Activated CD8-positive, alpha-beta memory T cell treated with anti-CD3 and anti-CD28 coated beads, Interleukin-2, amount 10 ng/mL, durations not matched to agents 7 days and 5 days (primary cell): Measurements from ENCODE around the gene RHBDD1. TPM values are rescaled to one million over a fixed set of nuclear protein-coding genes. Genes with fewer than 3 reads are reported as not detected.

Experiments
- ATAC-seq: fragments of 150-1000 bp; cut with Tn5 transposase; one replicate; pipeline ENCODE4 v1.10.0; 2021; ENCODE audit warnings: moderate library complexity
- CTCF ChIA-PET: fragments of 350-600 bp; sonication (Branson Sonifier 250); formaldehyde crosslinking; loops from one replicate; lab custom pipeline; 2021; ENCODE audit warnings: antibody characterized with exemption; lab: Charles Lee
- DNase-seq: peaks from one replicate; pipeline ENCODE4 v3.0.0-alpha.2; 2020
- H3K27ac Mint-ChIP-seq: one replicate; pipeline ENCODE4 v1.8.0; 2021; ENCODE audit warnings: mild to moderate bottlenecking, mixed read lengths
- H3K27me3 Mint-ChIP-seq: one replicate; pipeline ENCODE4 v1.8.0; 2021; ENCODE audit warnings: mixed read lengths
- H3K36me3 Mint-ChIP-seq: one replicate; pipeline ENCODE4 v1.8.0; 2021; ENCODE audit warnings: mild to moderate bottlenecking, mixed read lengths
- H3K4me1 Mint-ChIP-seq: one replicate; pipeline ENCODE4 v1.8.0; 2021; ENCODE audit warnings: mixed read lengths
- H3K4me3 Mint-ChIP-seq: one replicate; pipeline ENCODE4 v1.8.0; 2021; ENCODE audit warnings: mild to moderate bottlenecking, moderate library complexity, mixed read lengths
- H3K9me3 Mint-ChIP-seq: one replicate; pipeline ENCODE4 v1.8.0; 2022; ENCODE audit warnings: low read depth, mixed read lengths
- total RNA-seq, 2 experiments: library from RNA; stranded (reverse); gene quantifications; one replicate each; pipeline ENCODE4 v1.2.3, GENCODE V29; 2021

The RHBDD1 gene
- total RNA-seq, 2 experiments from 2014 or later: 29.8 to 32.2 TPM

- ATAC-seq (no peak), DNase-seq (no peak)
- Mint-ChIP-seq H3K27me3 (no peaks in the 10 kb centered on the region), H3K27ac (no peak overlapping the region), H3K4me1 (peaks cover 6% of the 10 kb centered on the region), H3K9me3 (no peaks in the 10 kb centered on the region), H3K4me3 (no peak overlapping the region), H3K36me3 (peaks cover 31% of the 10 kb centered on the region)
- CTCF ChIA-PET: no interaction called here
These were observed 29.4 kb downstream of the RHBDD1 start for GRCh38 chr2:226865273-226865672.

- CTCF ChIA-PET: no interaction called here
- no peak for ATAC-seq
- peaks cover 6% of the 10 kb centered on the region for H3K4me1 Mint-ChIP-seq
These were observed 29.9 kb downstream of the RHBDD1 start for GRCh38 chr2:226865710-226866109.

GRCh38 chr2:226868331-226869162 is 32.7 kb downstream of the RHBDD1 start:
- Mint-ChIP-seq H3K27me3 (no peaks in the 10 kb centered on the region), H3K27ac (no peak overlapping the region), H3K36me3 (peaks cover 37% of the 10 kb centered on the region), H3K4me3 (no peak overlapping the region), H3K9me3 (no peaks in the 10 kb centered on the region), H3K4me1 (peaks cover 13% of the 10 kb centered on the region)
- CTCF ChIA-PET: no interaction called here
- no peak for DNase-seq
- ATAC-seq: no peak

More at GRCh38 chr2:226865710-226866109, 29.9 kb downstream of the RHBDD1 start:
- Mint-ChIP-seq H3K9me3 (no peaks in the 10 kb centered on the region), H3K4me3 (no peak overlapping the region), H3K27me3 (no peaks in the 10 kb centered on the region), H3K36me3 (peaks cover 34% of the 10 kb centered on the region), H3K27ac (no peak overlapping the region)
- no peak for DNase-seq

- H3K4me1 Mint-ChIP-seq: peaks cover 16% of the 10 kb centered on the region
- CTCF ChIA-PET: no interaction called here
- no peak overlapping the region for H3K27ac Mint-ChIP-seq
- H3K36me3 Mint-ChIP-seq: peaks cover 44% of the 10 kb centered on the region
- H3K4me3 Mint-ChIP-seq: no peak overlapping the region
- ATAC-seq: no peak
- no peak for DNase-seq
- H3K9me3 Mint-ChIP-seq: no peaks in the 10 kb centered on the region
- no peaks in the 10 kb centered on the region for H3K27me3 Mint-ChIP-seq
These were observed 33.5 kb downstream of the RHBDD1 start for GRCh38 chr2:226869371-226869770.

GRCh38 chr2:226873051-226873620 is 37.3 kb downstream of the RHBDD1 start:
- CTCF ChIA-PET: interaction anchor here (1.2 kb wide), 1 partner anchor 9 kb away, joined by 4 read pairs; no protein-coding TSS in a partner anchor
- Mint-ChIP-seq H3K9me3 (no peaks in the 10 kb centered on the region), H3K27me3 (no peaks in the 10 kb centered on the region), H3K4me3 (no peak overlapping the region), H3K4me1 (peaks cover 16% of the 10 kb centered on the region), H3K36me3 (peaks cover 36% of the 10 kb centered on the region), H3K27ac (peak overlapping the region; percentile 11)
- peak; percentile 57 for ATAC-seq
- no peak for DNase-seq

GRCh38 chr2:226873826-226874225 is 38.0 kb downstream of the RHBDD1 start:
- ATAC-seq (no peak), DNase-seq (no peak)
- Mint-ChIP-seq H3K9me3 (no peaks in the 10 kb centered on the region), H3K27ac (no peak overlapping the region), H3K4me3 (no peak overlapping the region), H3K4me1 (peaks cover 16% of the 10 kb centered on the region), H3K36me3 (peaks cover 35% of the 10 kb centered on the region), H3K27me3 (no peaks in the 10 kb centered on the region)
- CTCF ChIA-PET: interaction anchor here (1.2 kb wide), 1 partner anchor 8 kb away, joined by 4 read pairs; no protein-coding TSS in a partner anchor

- no peaks in the 10 kb centered on the region for H3K9me3 Mint-ChIP-seq
- H3K4me1 Mint-ChIP-seq: peaks cover 16% of the 10 kb centered on the region
- peaks cover 40% of the 10 kb centered on the region for H3K36me3 Mint-ChIP-seq
- DNase-seq (no peak), ATAC-seq (no peak)
- H3K4me3 Mint-ChIP-seq: no peak overlapping the region
- CTCF ChIA-PET: no interaction called here
- H3K27ac Mint-ChIP-seq: no peak overlapping the region
- H3K27me3 Mint-ChIP-seq: no peaks in the 10 kb centered on the region
These were observed 38.9 kb downstream of the RHBDD1 start for GRCh38 chr2:226874749-226875148.

GRCh38 chr2:226875438-226876225 is 39.8 kb downstream of the RHBDD1 start:
- Mint-ChIP-seq H3K4me1 (peaks cover 16% of the 10 kb centered on the region), H3K4me3 (no peak overlapping the region), H3K27me3 (no peaks in the 10 kb centered on the region), H3K9me3 (no peaks in the 10 kb centered on the region), H3K27ac (no peak overlapping the region), H3K36me3 (peaks cover 41% of the 10 kb centered on the region)
- DNase-seq (no peak), ATAC-seq (no peak)
- CTCF ChIA-PET: interaction anchor here (1.4 kb wide), 1 partner anchor 76 kb away, joined by 3 read pairs; no protein-coding TSS in a partner anchor

GRCh38 chr2:226877491-226877890 is 41.6 kb downstream of the RHBDD1 start:
- Mint-ChIP-seq H3K4me1 (peaks cover 13% of the 10 kb centered on the region), H3K27me3 (no peaks in the 10 kb centered on the region), H3K27ac (no peak overlapping the region), H3K9me3 (no peaks in the 10 kb centered on the region), H3K4me3 (no peak overlapping the region), H3K36me3 (peaks cover 53% of the 10 kb centered on the region)
- ATAC-seq: no peak
- no peak for DNase-seq
- CTCF ChIA-PET: no interaction called here

GRCh38 chr2:226881287-226881686 is 45.4 kb downstream of the RHBDD1 start:
- no peak overlapping the region for H3K4me3 Mint-ChIP-seq
- H3K27ac Mint-ChIP-seq: no peak overlapping the region
- H3K27me3 Mint-ChIP-seq: no peaks in the 10 kb centered on the region
- DNase-seq (no peak), ATAC-seq (no peak)
- H3K9me3 Mint-ChIP-seq: no peaks in the 10 kb centered on the region
- H3K4me1 Mint-ChIP-seq: no peaks in the 10 kb centered on the region
- H3K36me3 Mint-ChIP-seq: peaks cover 36% of the 10 kb centered on the region
- CTCF ChIA-PET: interaction anchor here (0.8 kb wide), 1 partner anchor 8 kb away, joined by 4 read pairs; no protein-coding TSS in a partner anchor

- peaks cover 36% of the 10 kb centered on the region for H3K36me3 Mint-ChIP-seq
- H3K27ac Mint-ChIP-seq: no peak overlapping the region
- CTCF ChIA-PET: no interaction called here
- no peaks in the 10 kb centered on the region for H3K9me3 Mint-ChIP-seq
- H3K27me3 Mint-ChIP-seq: no peaks in the 10 kb centered on the region
- H3K4me1 Mint-ChIP-seq: no peaks in the 10 kb centered on the region
- DNase-seq: no peak
- no peak for ATAC-seq
- H3K4me3 Mint-ChIP-seq: no peak overlapping the region
These were observed 46.8 kb downstream of the RHBDD1 start for GRCh38 chr2:226882606-226883005.

GRCh38 chr2:226883296-226883795 is 47.5 kb downstream of the RHBDD1 start:
- Mint-ChIP-seq H3K9me3 (no peaks in the 10 kb centered on the region), H3K4me1 (no peaks in the 10 kb centered on the region), H3K36me3 (peaks cover 32% of the 10 kb centered on the region), H3K4me3 (no peak overlapping the region), H3K27ac (no peak overlapping the region), H3K27me3 (no peaks in the 10 kb centered on the region)
- no peak for ATAC-seq
- CTCF ChIA-PET: no interaction called here
- DNase-seq: no peak

- Mint-ChIP-seq H3K4me3 (no peak overlapping the region), H3K27ac (no peak overlapping the region), H3K9me3 (no peaks in the 10 kb centered on the region), H3K4me1 (no peaks in the 10 kb centered on the region), H3K36me3 (peaks cover 26% of the 10 kb centered on the region), H3K27me3 (no peaks in the 10 kb centered on the region)
- ATAC-seq (no peak), DNase-seq (no peak)
- CTCF ChIA-PET: no interaction called here
These were observed 48.3 kb downstream of the RHBDD1 start for GRCh38 chr2:226884166-226884565.
